H1 (cell line): ENCODE measurements around the gene KIF26B. TPM values are rescaled to one million over a fixed set of nuclear protein-coding genes. Genes with fewer than 3 reads are reported as not detected.

ENCODE experiments used
- CTCF ChIA-PET: fragments of 300-600 bp; sonication (Branson Sonifier 250); formaldehyde crosslinking; loops from one replicate; lab custom pipeline; 2021; ENCODE audit not compliant: partially characterized antibody; lab: Charles Lee
- POLR2A ChIA-PET: fragments of 300-600 bp; sonication (Branson Sonifier 250); formaldehyde crosslinking; loops from one replicate; lab custom pipeline; 2021; ENCODE audit warnings: inconsistent platforms; ENCODE audit not compliant: partially characterized antibody; lab: Charles Lee
- DNase-seq, 2 experiments: peaks; one replicate each; pipeline versions ENCODE4 v3.0.0 to v3.0.0-alpha.2; 2010 to 2022; ENCODE audit warnings: low spot score in 2 of 2, low read depth in 1 of 2, mixed read lengths in 1 of 2
- FAIRE-seq: peaks from 2 replicates; lab custom pipeline; 2011; peaks lifted over from hg19 to GRCh38; lab: Jason Lieb, UNC
- H2AFZ ChIP-seq: 2 replicates; pipeline ENCODE4 v1.8.1; 2012; ENCODE audit warnings: low read length, inconsistent platforms
- H2AK5ac ChIP-seq: 2 replicates; pipeline ENCODE4 v1.6.1; 2013; ENCODE audit warnings: low read depth, low read length
- H2BK120ac ChIP-seq: replicated peaks from 2 replicates; pipeline ENCODE3; 2013; ENCODE audit warnings: low read depth, low read length, inconsistent platforms
- H2BK12ac ChIP-seq: 2 replicates; pipeline ENCODE4 v1.6.1; 2013; ENCODE audit warnings: low read depth, low read length
- H2BK15ac ChIP-seq: 2 replicates; pipeline ENCODE4 v1.6.1; 2013; ENCODE audit warnings: low read length
- H2BK20ac ChIP-seq: 2 replicates; pipeline ENCODE4 v1.6.1; 2013; ENCODE audit warnings: low read length
- H2BK5ac ChIP-seq: 2 replicates; pipeline ENCODE4 v1.6.1; 2013; ENCODE audit warnings: low read depth, low read length
- H3K14ac ChIP-seq: 2 replicates; pipeline ENCODE4 v1.6.1; 2013; ENCODE audit warnings: inconsistent platforms; ENCODE audit not compliant: insufficient read length
- H3K18ac ChIP-seq: 2 replicates; pipeline ENCODE4 v1.6.1; 2013; ENCODE audit warnings: low read length; ENCODE audit errors: extremely low read depth
- H3K23ac ChIP-seq: 2 replicates; pipeline ENCODE4 v1.6.1; 2013; ENCODE audit warnings: inconsistent platforms; ENCODE audit not compliant: insufficient read length
- H3K23me2 ChIP-seq: 2 replicates; pipeline ENCODE4 v1.6.1; 2013; ENCODE audit warnings: low read depth, low read length
- H3K27ac ChIP-seq: 2 replicates; pipeline ENCODE4 v1.6.1; 2011; ENCODE audit warnings: low read depth, low read length, inconsistent platforms
- H3K27me3 ChIP-seq, 4 experiments: replicated peaks in 1 of 4; 1 replicate in 1 of 4; 2 replicates in 3 of 4; pipeline versions ENCODE4 v1.6.1 to v1.8.1; 2011 to 2013; ENCODE audit warnings: low read length in 3 of 4, mild to moderate bottlenecking in 3 of 4, inconsistent platforms in 2 of 4, mixed read lengths in 2 of 4, moderate library complexity in 1 of 4; ENCODE audit not compliant: control insufficient read depth in 3 of 4, insufficient read depth in 3 of 4; ENCODE audit errors: extremely low read depth in 1 of 4
- H3K36me3 ChIP-seq, 4 experiments: 2 replicates each; pipeline versions ENCODE4 v1.6.1 to v1.8.1; 2011 to 2013; ENCODE audit warnings: mild to moderate bottlenecking in 4 of 4, low read length in 3 of 4, moderate library complexity in 2 of 4, control low read depth in 1 of 4, inconsistent platforms in 1 of 4; ENCODE audit not compliant: insufficient read depth in 4 of 4, control insufficient read depth in 2 of 4
- H3K4ac ChIP-seq: replicated peaks from 2 replicates; pipeline ENCODE3; 2013; ENCODE audit warnings: low read length, low read depth, mixed read lengths, inconsistent platforms; ENCODE audit not compliant: insufficient read length
- H3K4me1 ChIP-seq, 4 experiments: replicated peaks in 1 of 4; 1 replicate in 1 of 4; 2 replicates in 3 of 4; pipeline versions ENCODE4 v1.6.1 to v1.8.1; 2011 to 2013; ENCODE audit warnings: low read length in 3 of 4, inconsistent platforms in 2 of 4, mixed read lengths in 1 of 4; ENCODE audit not compliant: insufficient read depth in 4 of 4, control insufficient read depth in 3 of 4
- H3K4me2 ChIP-seq, 2 experiments: 2 replicates each; pipeline versions ENCODE4 v1.6.1 to v1.8.1; 2011 to 2013; ENCODE audit warnings: low read depth in 2 of 2, low read length in 2 of 2, control low read depth in 1 of 2, inconsistent platforms in 1 of 2, mild to moderate bottlenecking in 1 of 2; ENCODE audit not compliant: insufficient read depth in 1 of 2
- H3K4me3 ChIP-seq, 4 experiments: fragments of 200-600, 300-600 bp in 1 of 4; sonication (generic), shearing (Covaris generic), sonication (Bioruptor Twin) in 1 of 4; 2 replicates each; pipeline versions ENCODE4 v1.5.1 to v1.8.1; 2011 to 2016; ENCODE audit warnings: low read length in 4 of 4, low read depth in 3 of 4, control low read depth in 2 of 4, inconsistent platforms in 2 of 4, mild to moderate bottlenecking in 2 of 4, mixed read lengths in 1 of 4, moderate library complexity in 1 of 4; ENCODE audit not compliant: insufficient read depth in 2 of 4; ENCODE audit errors: extremely low read depth in 1 of 4
- H3K56ac ChIP-seq: replicated peaks from 2 replicates; pipeline ENCODE3; 2013; ENCODE audit warnings: low read depth, mild to moderate bottlenecking, mixed read lengths, low read length, inconsistent platforms; ENCODE audit not compliant: insufficient read length
- H3K79me1 ChIP-seq: 2 replicates; pipeline ENCODE4 v1.6.1; 2013; ENCODE audit warnings: low read depth, low read length, control low read depth
- H3K79me2 ChIP-seq, 2 experiments: 2 replicates each; pipeline versions ENCODE4 v1.6.1 to v1.8.1; 2012 to 2013; ENCODE audit warnings: low read length in 2 of 2, mild to moderate bottlenecking in 2 of 2, inconsistent platforms in 1 of 2; ENCODE audit not compliant: insufficient read depth in 2 of 2, control insufficient read depth in 1 of 2
- H3K9ac ChIP-seq, 4 experiments: replicated peaks in 1 of 4; 1 replicate in 1 of 4; 2 replicates in 3 of 4; pipeline versions ENCODE4 v1.6.1 to v1.8.1; 2011 to 2013; ENCODE audit warnings: low read depth in 3 of 4, low read length in 3 of 4, control low read depth in 2 of 4, mild to moderate bottlenecking in 2 of 4, moderate library complexity in 2 of 4, inconsistent platforms in 1 of 4; ENCODE audit errors: extremely low read depth in 1 of 4
- H3K9me3 ChIP-seq, 2 experiments: 2 replicates each; pipeline versions ENCODE4 v1.6.1 to v1.8.1; 2012 to 2013; ENCODE audit warnings: mild to moderate bottlenecking in 2 of 2, moderate library complexity in 2 of 2, control low read depth in 1 of 2, inconsistent platforms in 1 of 2, low read depth in 1 of 2, low read length in 1 of 2, mixed read lengths in 1 of 2; ENCODE audit not compliant: insufficient read depth in 2 of 2
- H4K20me1 ChIP-seq, 2 experiments: replicated peaks in 1 of 2; 2 replicates each; pipeline versions ENCODE3 to v1.8.1; 2011 to 2013; ENCODE audit warnings: inconsistent platforms in 2 of 2, low read length in 2 of 2, mild to moderate bottlenecking in 1 of 2; ENCODE audit not compliant: insufficient read depth in 2 of 2, control insufficient read depth in 1 of 2
- H4K5ac ChIP-seq: 2 replicates; pipeline ENCODE4 v1.6.1; 2013; ENCODE audit warnings: low read length, low read depth, mixed read lengths, inconsistent platforms; ENCODE audit not compliant: insufficient read length
- H4K8ac ChIP-seq: 2 replicates; pipeline ENCODE4 v1.8.0; 2013; ENCODE audit warnings: mild to moderate bottlenecking, moderate library complexity, low read length, inconsistent platforms; ENCODE audit not compliant: insufficient read depth; ENCODE audit errors: extremely low read depth
- H4K91ac ChIP-seq: replicated peaks from 2 replicates; pipeline ENCODE3; 2013; ENCODE audit warnings: low read length, mixed read lengths, inconsistent platforms; ENCODE audit not compliant: insufficient read length
- BRCA1 ChIP-seq: IDR thresholded peaks from 2 replicates; pipeline ENCODE4 v1.6.1; 2012; ENCODE audit warnings: low read depth, low read length, improper control_type of control experiment
- EP300 ChIP-seq, 2 experiments: IDR thresholded peaks; 1 replicate in 1 of 2; 2 replicates in 1 of 2; pipeline ENCODE4 v1.6.1; 2011 to 2012; ENCODE audit warnings: low read depth in 2 of 2, low read length in 2 of 2, mild to moderate bottlenecking in 2 of 2, borderline replicate concordance in 1 of 2, inconsistent platforms in 1 of 2, moderate library complexity in 1 of 2
- GABPA ChIP-seq: IDR thresholded peaks from 2 replicates; pipeline ENCODE4 v1.6.1; 2011; ENCODE audit warnings: mild to moderate bottlenecking, low read length, moderate library complexity, borderline replicate concordance; ENCODE audit not compliant: insufficient read depth
- NANOG ChIP-seq: IDR thresholded peaks from 2 replicates; pipeline ENCODE4 v1.6.1; 2011; ENCODE audit warnings: low read length, low read depth, mild to moderate bottlenecking, inconsistent platforms; ENCODE audit not compliant: insufficient read depth, poor library complexity, severe bottlenecking
- NRF1 ChIP-seq: IDR thresholded peaks from 2 replicates; pipeline ENCODE4 v1.6.1; 2011; ENCODE audit warnings: mild to moderate bottlenecking, low read depth, low read length, improper control_type of control experiment
- RNF2 ChIP-seq: fragments of 200-900, 300-1000 bp; sonication (generic); IDR thresholded peaks from 2 replicates; pipeline ENCODE4 v1.7.1; 2016; ENCODE audit warnings: borderline replicate concordance, low read depth, mild to moderate bottlenecking, antibody characterized with exemption, low read length; ENCODE audit not compliant: poor library complexity, severe bottlenecking; ENCODE audit errors: missing control alignments
- SP1 ChIP-seq: IDR thresholded peaks from 2 replicates; pipeline ENCODE4 v1.6.1; 2011; ENCODE audit warnings: low read depth, low read length
- SP4 ChIP-seq: IDR thresholded peaks from 2 replicates; pipeline ENCODE4 v1.6.1; 2012; ENCODE audit warnings: low read length, inconsistent platforms
- SUZ12 ChIP-seq: fragments of 200-600 bp; sonication (generic); IDR thresholded peaks from 2 replicates; pipeline ENCODE4 v1.6.1; 2012; ENCODE audit warnings: mild to moderate bottlenecking, inconsistent platforms, low read length, moderate library complexity, mixed read lengths
- TBP ChIP-seq: IDR thresholded peaks from 2 replicates; pipeline ENCODE4 v1.6.1; 2011; ENCODE audit warnings: low read depth, low read length, improper control_type of control experiment
- TEAD4 ChIP-seq: IDR thresholded peaks from 2 replicates; pipeline ENCODE4 v1.6.1; 2012; ENCODE audit warnings: low read depth, low read length, inconsistent platforms, mixed read lengths
- WGBS, 2 experiments: shearing (Covaris generic) in 1 of 2; methylation state at CpG; one replicate each; pipeline versions ENCODE4 v1.1.6 to v1.1.7; 2013 to 2015; ENCODE audit warnings: low lambda C conversion rate in 2 of 2, mixed read lengths in 2 of 2, inconsistent platforms in 1 of 2, low coverage in 1 of 2, missing lambda C conversion rate in 1 of 2; ENCODE audit not compliant: insufficient replicate concordance in 2 of 2, insufficient coverage in 1 of 2, insufficient read length in 1 of 2; ENCODE audit errors: extremely low coverage in 1 of 2, missing lambda C conversion rate in 1 of 2; 5-methylcytosine and 5-hydroxymethylcytosine counted together
- polyA plus RNA-seq, 7 experiments: library from polyadenylated mRNA; depleted of rRNA in 3 of 7; stranded (reverse) in 5 of 7; unstranded in 2 of 7; fragments of >200 nt in 5 of 7; fragments of 200-250 nt in 2 of 7; gene quantifications; 1 replicate in 5 of 7; 2 replicates in 1 of 7; 4 replicates in 1 of 7; pipeline versions ENCODE4 v1.2.1 to v1.2.3, GENCODE V29; 2011 to 2013; ENCODE audit warnings: missing spikeins in 2 of 7, mixed read lengths in 2 of 7
- total RNA-seq: library from RNA; stranded (reverse); fragmentation: NEBNext Ultra II Directional; extraction: Animal tissue kit (Norgen Biotek cat#: 25700); gene quantifications from 2 replicates; pipeline ENCODE4 v1.2.1, GENCODE V29; 2021

Gene KIF26B
- total and polyA plus RNA-seq, 2 of the 8 experiments (the other 6 are each of a cell fraction or from before 2014, with no cell fraction given): 0.06 to 0.28 TPM

- Histone ChIP-seq H2AK5ac (no peak overlapping the region), H4K91ac (no peak overlapping the region), H2AFZ (no peak overlapping the region), H3K14ac (no peak overlapping the region), H3K27me3 (no peaks in the 10 kb centered on the region; a peak in 1 of 7 replicates), H2BK20ac (no peak overlapping the region), H3K9ac (no peak overlapping the region), H3K4me3 (no peak overlapping the region), H2BK12ac (no peak overlapping the region), H4K5ac (no peak overlapping the region), H3K79me2 (no peaks in the 10 kb centered on the region), H4K20me1 (no peaks in the 10 kb centered on the region), H2BK5ac (no peak overlapping the region), H3K27ac (no peak overlapping the region), H3K9me3 (no peaks in the 10 kb centered on the region), H3K4ac (no peak overlapping the region), H2BK120ac (no peak overlapping the region), H3K4me2 (no peak overlapping the region), H3K18ac (no peak overlapping the region), H3K23me2 (no peaks in the 10 kb centered on the region), H3K23ac (no peak overlapping the region), H3K4me1 (peaks cover 0 to 8% (median 4%) of the 10 kb centered on the region in 4 experiments; a peak in 5 of 7 replicates), H2BK15ac (no peak overlapping the region; the same call in 1 of the 2 replicates), H3K36me3 (no peaks in the 10 kb centered on the region), H4K8ac (no peak overlapping the region), H3K56ac (no peak overlapping the region), H3K79me1 (no peaks in the 10 kb centered on the region)
- DNase-seq (no peak), FAIRE-seq (no peak)
- TF ChIP-seq TBP (no peak), TEAD4 (no peak), RNF2 (no peak), SP1 (no peak), BRCA1 (no peak), NRF1 (no peak), SUZ12 (no peak), GABPA (no peak), NANOG (no peak), EP300 (IDR thresholded peaks at IDR 0.05; ENCODE audit: borderline replicate concordance in 1 of 2, low read depth in 2 of 2, low read length in 2 of 2) (no peak), SP4 (no peak)
- POLR2A ChIA-PET: no interaction called here
- 96% methylated on average over 6 of the region's 6 CpGs; no CpG with 5 or more reads in 1 of the 2 experiments for WGBS, 2 experiments
- CTCF ChIA-PET: no interaction called here
Measured at GRCh38 chr1:245480393-245481120, 325.8 kb downstream of the KIF26B start.
